GM21360 (cell line): ENCODE measurements around the gene SAMD1.

ENCODE experiments used
- ATAC-seq: cut with Tn5 transposase; IDR thresholded peaks from one replicate; pipeline ENCODE4 v1.9.1; 2021; ENCODE audit warnings: mild to moderate bottlenecking, moderate library complexity; ENCODE audit not compliant: unreplicated experiment

Gene SAMD1

GRCh38 chr19:14113762-14114414 is 23.3 kb upstream of the SAMD1 start:
- no peak for ATAC-seq

GRCh38 chr19:14112809-14113385 is 22.3 kb upstream of the SAMD1 start:
- ATAC-seq: no peak

- ATAC-seq: no peak
These were observed 21.7 kb upstream of the SAMD1 start for GRCh38 chr19:14112051-14112808.

DNA sequence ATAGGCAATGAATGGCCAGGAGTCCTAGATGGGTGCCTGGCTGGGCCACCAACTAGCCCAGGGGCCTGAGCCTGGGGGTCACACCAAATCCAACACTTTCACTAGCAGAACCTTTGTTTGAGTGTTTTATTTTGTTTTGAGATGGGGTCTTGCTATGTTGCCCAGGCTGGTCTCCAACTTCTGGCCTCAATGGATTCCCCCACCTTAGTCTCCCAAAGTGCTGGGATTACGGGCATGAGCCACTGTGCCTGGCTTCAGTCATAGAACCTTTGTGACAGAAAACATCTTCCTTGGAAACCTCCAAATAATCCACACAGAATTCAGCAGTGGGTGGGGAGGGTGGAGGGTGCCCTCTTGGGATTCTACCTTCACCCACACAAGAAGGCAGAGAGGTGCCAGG is 20.9 kb upstream of the SAMD1 start:
- ATAC-seq: no peak

DNA sequence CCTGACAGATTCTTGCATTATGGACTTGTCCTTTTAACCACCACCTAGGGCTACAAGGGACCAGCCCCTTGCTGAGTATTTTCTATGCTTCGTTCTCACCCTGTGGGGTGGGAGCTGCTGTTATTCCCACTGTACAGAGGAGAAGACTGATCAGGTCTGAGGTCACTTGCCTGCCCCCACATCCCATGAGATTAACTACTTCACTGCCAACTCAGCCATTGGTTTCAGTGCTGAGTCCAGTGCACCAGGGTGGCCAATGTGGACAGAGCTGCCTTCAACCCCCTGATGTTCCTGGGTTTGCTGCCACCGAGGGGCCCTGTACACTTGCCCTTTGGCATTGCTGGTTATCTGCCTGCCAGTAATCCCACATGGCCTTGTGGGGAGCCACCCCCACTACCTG is 20.1 kb upstream of the SAMD1 start:
- no peak for ATAC-seq

DNA sequence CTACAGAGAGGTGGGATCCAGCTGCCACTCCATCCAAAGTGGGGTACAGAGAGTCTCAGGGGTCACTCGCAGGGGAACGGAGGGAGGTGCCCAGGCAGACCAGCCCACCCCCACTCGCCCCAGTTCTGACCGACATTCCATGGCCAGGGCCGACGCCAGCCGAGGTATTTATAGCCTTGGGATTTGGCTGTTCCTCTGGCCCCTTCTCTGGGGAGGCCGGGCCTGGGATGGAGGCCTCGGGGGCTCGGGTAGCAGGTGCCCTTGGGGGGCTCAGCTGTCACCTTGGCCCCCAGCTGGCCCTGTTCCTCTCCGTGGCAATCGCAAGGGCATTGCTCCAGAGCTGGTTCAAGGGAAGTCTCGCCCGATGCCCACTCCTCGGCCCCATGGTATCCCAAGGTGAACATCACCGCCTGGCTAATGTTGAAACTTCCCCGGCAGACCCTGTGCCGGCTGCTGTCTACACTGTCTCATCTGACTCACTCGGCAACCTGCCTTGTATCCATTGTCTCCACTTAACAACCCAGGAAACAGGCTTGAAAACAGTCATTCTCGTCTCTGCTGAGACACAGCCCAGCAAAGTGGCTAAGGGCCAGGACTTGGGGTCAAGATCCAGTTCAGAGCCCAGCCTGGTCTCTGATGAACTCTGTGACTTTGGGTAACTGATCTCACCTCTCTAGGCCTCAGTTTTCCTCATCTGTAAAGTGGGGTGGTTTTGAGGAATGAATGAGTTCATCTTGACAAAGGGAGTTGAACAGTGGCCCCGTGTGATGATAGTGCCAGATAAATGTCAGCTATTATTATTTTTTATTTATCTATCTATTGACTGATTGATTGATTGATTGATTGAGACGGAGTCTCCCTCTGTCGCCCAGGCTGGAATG is 17.3 kb upstream of the SAMD1 start:
- no peak for ATAC-seq

DNA sequence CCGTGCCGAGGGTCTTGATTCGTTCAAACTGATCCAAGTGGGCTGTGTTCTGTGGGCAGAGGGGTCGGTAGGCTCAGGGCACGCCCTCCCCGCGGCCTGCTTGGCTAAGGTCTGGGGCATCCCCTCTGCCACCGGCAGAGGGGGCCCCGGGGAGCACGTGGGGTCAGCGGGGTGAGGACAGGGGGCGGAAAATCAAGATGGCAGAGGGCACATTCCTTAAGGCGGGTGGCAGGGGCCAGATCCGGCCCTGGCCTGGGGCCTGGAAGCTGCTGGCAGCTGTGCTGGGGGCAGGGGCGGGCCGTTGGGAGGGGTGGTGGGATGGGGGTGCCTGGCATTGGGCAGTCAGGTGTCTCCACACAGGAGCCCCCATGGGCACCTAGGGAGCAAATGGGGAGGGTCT is 16.3 kb upstream of the SAMD1 start:
- no peak for ATAC-seq

DNA sequence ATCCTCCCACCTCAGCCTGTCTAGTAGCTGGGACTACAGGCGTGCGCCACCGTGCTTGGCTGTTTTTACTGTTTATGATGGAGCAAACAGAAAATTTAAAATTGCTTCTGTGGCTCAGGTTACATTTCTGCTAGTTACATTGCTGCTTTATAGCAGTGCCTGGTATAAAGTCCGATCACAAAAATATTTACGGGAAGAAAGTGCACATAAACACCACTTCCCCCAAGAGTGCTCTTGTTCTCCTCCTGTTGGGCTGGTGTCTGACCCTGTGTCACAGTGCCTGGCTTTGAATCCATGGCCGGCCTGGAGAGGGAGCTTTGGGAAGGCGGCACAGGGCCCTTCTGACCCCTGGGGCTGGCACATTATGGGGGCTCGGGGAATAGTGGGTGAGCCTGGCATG is 15.1 kb upstream of the SAMD1 start:
- no peak for ATAC-seq

DNA sequence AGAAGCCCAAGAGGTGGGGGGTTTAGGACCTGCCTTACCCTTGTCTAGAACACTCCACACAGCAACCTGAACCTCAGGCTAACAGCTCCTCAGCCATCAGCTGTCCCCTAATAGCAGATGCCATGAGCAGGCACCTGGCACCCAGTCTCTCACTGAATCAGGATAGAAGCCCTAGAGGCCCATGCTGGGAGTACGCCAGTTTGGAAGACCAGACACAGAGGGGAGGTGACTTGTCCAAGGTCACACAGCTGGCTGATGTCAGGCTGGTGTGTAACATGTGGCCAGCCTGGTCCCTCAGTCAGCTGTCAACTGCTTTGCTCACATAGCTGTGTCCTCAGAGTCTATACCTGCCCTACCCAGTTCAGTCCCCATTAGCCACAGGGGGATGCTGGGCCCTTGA is 12.8 kb upstream of the SAMD1 start:
- ATAC-seq: no peak

GRCh38 chr19:14102756-14103155 is 12.2 kb upstream of the SAMD1 start:
- no peak for ATAC-seq

DNA sequence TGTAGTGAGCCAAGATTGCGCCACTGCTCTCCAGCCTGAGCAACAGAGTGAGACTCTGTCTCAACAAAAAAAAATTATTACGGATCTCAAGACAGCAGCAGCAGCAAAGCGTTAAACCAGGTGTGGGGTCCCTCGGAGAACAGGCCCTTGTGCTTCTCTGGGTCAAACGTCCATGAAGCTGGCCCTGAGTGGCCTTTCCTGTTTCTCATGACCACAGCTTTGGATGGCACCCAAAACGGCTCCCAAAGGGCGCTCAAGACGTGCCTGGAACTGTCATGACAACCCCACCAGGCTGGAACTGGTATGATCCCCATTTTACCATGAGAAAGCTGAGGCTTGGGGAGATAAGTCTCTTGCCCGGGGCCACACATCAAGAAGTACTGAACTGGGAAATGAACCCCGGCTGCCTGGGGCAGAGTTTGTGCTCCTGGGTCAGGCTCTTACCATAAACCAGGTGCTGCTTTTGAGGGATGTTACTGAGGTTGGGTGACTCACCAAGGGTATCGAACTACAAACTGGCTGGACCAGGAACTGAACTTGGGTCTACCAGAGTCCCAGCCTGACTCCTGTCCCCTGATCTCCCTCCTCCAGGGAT is 11.6 kb upstream of the SAMD1 start:
- ATAC-seq: no peak

GRCh38 chr19:14101003-14101545 is 10.5 kb upstream of the SAMD1 start:
- ATAC-seq: no peak

DNA sequence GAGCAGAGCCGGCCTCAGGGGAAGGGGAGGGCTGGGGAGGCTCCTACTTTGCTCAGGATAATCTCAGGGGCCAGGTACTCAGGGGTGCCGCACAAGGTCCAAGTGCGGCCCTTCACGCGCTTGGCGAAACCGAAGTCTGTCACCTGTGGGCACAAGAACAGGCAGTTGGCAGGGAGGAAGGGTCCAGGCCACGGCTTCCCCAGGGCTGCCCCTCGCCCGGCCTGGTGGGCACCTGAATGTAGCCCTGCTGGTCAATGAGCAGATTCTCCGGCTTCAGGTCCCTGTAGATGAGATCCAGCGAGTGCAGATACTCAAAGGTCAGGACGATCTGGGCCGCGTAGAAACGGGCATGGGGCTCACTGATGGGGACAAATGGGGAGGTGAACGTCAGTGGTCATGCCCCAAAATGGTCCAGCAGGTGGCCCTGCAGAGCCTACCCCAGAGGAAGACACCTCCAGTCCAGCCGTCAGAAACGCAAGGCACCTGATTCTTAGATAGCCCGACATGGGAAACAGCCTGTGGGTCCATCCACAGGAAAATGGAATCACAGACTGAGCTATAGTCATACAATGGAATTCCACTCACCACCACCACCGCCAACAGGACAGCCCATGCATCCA is 7.1 kb upstream of the SAMD1 start:
- ATAC-seq: no peak

- ATAC-seq: no peak
These were observed 5.9 kb upstream of the SAMD1 start for GRCh38 chr19:14096272-14096992.

GRCh38 chr19:14094854-14095253 is 4.3 kb upstream of the SAMD1 start:
- no peak for ATAC-seq

GRCh38 chr19:14093117-14093823 is 2.7 kb upstream of the SAMD1 start:
- ATAC-seq: no peak

GRCh38 chr19:14091813-14092462 is 1.4 kb upstream of the SAMD1 start:
- ATAC-seq: no peak

- ATAC-seq: peak; percentile 47
These were observed 696 bp upstream of the SAMD1 start for GRCh38 chr19:14091081-14091812.
